A549 (cell line): ENCODE results near the gene ZNF804A. TPM values are rescaled to one million over a fixed set of nuclear protein-coding genes. Genes with fewer than 3 reads are reported as not detected.

Experiments
- ATAC-seq, 2 experiments: fragments of 200-7000 bp in 1 of 2; fragments of >200 bp in 1 of 2; cut with Nextera tagmentation in 1 of 2; cut with Tn5 transposase in 1 of 2; 3 replicates each; pipeline versions ENCODE4 v1.8.0 to v1.9.1; 2018 to 2020; ENCODE audit warnings: mild to moderate bottlenecking in 1 of 2, moderate library complexity in 1 of 2
- CTCF ChIA-PET: fragments of 300-600 bp; sonication (Branson Sonifier 250); formaldehyde crosslinking; extraction: SDS; loops from one replicate; lab custom pipeline; 2021; ENCODE audit warnings: antibody characterized with exemption, inconsistent platforms; lab: Yijun Ruan, JAX
- POLR2A ChIA-PET: fragments of 350-600 bp; formaldehyde crosslinking; extraction: SDS; loops from one replicate; lab custom pipeline; 2021; ENCODE audit warnings: antibody characterized with exemption, inconsistent platforms; lab: Yijun Ruan, JAX
- DNase-seq, 2 experiments: peaks; one replicate each; pipeline versions ENCODE4 v3.0.0 to v3.0.0-alpha.2; 2011 to 2016; ENCODE audit warnings: low read depth in 1 of 2, low spot score in 1 of 2
- FAIRE-seq: peaks from 2 replicates; lab custom pipeline; 2011; peaks lifted over from hg19 to GRCh38; lab: Jason Lieb, UNC
- H3K27ac ChIP-seq, 2 experiments: fragments of >200 bp; sonication (Bioruptor Twin); formaldehyde crosslinking; 3 replicates each; pipeline ENCODE4 v1.5.1; 2016 to 2017
- H3K4me1 ChIP-seq: fragments of >200 bp; sonication (Bioruptor Twin); formaldehyde crosslinking; 3 replicates; pipeline ENCODE4 v1.6.1; 2016
- H3K4me2 ChIP-seq: fragments of >200 bp; sonication (Bioruptor Twin); formaldehyde crosslinking; 3 replicates; pipeline ENCODE4 v1.6.1; 2016
- H3K4me3 ChIP-seq: fragments of >200 bp; sonication (Bioruptor Twin); formaldehyde crosslinking; 3 replicates; pipeline ENCODE4 v1.5.1; 2016
- H3K9me3 ChIP-seq: fragments of >200 bp; sonication (Bioruptor Twin); formaldehyde crosslinking; 3 replicates; pipeline ENCODE4 v1.6.1; 2016
- CEBPB ChIP-seq, 2 experiments: fragments of >200 bp in 1 of 2; sonication (Bioruptor Twin) in 1 of 2; formaldehyde crosslinking in 1 of 2; IDR thresholded peaks; 2 replicates each; pipeline ENCODE4 v1.6.1; 2012 to 2016
- CHD2 ChIP-seq: fragments of 150-350 bp; IDR thresholded peaks from 2 replicates; pipeline ENCODE4 v1.6.1; 2014; ENCODE audit warnings: low read length; ENCODE audit not compliant: partially characterized antibody
- EHMT2 ChIP-seq: fragments of 200-600 bp; sonication (generic); IDR thresholded peaks from 2 replicates; pipeline ENCODE4 v1.6.1; 2016; ENCODE audit warnings: antibody characterized with exemption, low read depth, mild to moderate bottlenecking, moderate library complexity
- EP300 ChIP-seq, 2 experiments: fragments of >200 bp; sonication (Bioruptor Twin); formaldehyde crosslinking; IDR thresholded peaks; 2 replicates in 1 of 2; 3 replicates in 1 of 2; pipeline ENCODE4 v1.6.1; 2016 to 2017
- ESRRA ChIP-seq: fragments of 150-350 bp; IDR thresholded peaks from 2 replicates; pipeline ENCODE4 v1.6.1; 2014; ENCODE audit warnings: mild to moderate bottlenecking, low read length, borderline replicate concordance
- GATA3 ChIP-seq: IDR thresholded peaks from 2 replicates; pipeline ENCODE4 v1.6.1; 2012; ENCODE audit warnings: borderline replicate concordance
- HEYL ChIP-seq: fragments of 250-450 bp; sonication (Bioruptor Pico); IDR thresholded peaks from 2 replicates; pipeline ENCODE4 v1.8.0; 2021; ENCODE audit warnings: mild to moderate bottlenecking, moderate library complexity
- HOXB5 ChIP-seq: fragments of 250-450 bp; sonication (Bioruptor Pico); IDR thresholded peaks from 2 replicates; pipeline ENCODE4 v1.5.0; 2020; ENCODE audit warnings: mild to moderate bottlenecking, moderate library complexity
- JUN ChIP-seq, 2 experiments: fragments of >200 bp; sonication (Bioruptor Twin); formaldehyde crosslinking; IDR thresholded peaks; 2 replicates in 1 of 2; 3 replicates in 1 of 2; pipeline ENCODE4 v1.6.1; 2016 to 2017
- JUNB ChIP-seq: fragments of >200 bp; sonication (Bioruptor Twin); formaldehyde crosslinking; IDR thresholded peaks from 2 replicates; pipeline ENCODE4 v1.6.1; 2016
- MYC ChIP-seq: IDR thresholded peaks from 2 replicates; pipeline ENCODE4 v1.6.1; 2012; ENCODE audit warnings: mild to moderate bottlenecking, inconsistent platforms, low read length, improper control_type of control experiment, borderline replicate concordance
- NPAS2 ChIP-seq: fragments of 250-450 bp; sonication (Bioruptor Pico); IDR thresholded peaks from 2 replicates; pipeline ENCODE4 v1.8.0; 2022; ENCODE audit warnings: mild to moderate bottlenecking, moderate library complexity, borderline replicate concordance
- POLR2AphosphoS2 ChIP-seq: conservative IDR thresholded peaks from 2 replicates; pipeline ENCODE4 v1.6.1; 2012; ENCODE audit warnings: low read length, improper control_type of control experiment, inconsistent platforms
- RAD21 ChIP-seq, 2 experiments: fragments of >200 bp in 1 of 2; sonication (Bioruptor Twin) in 1 of 2; formaldehyde crosslinking in 1 of 2; IDR thresholded peaks in 1 of 2; conservative IDR thresholded peaks in 1 of 2; 2 replicates in 1 of 2; 3 replicates in 1 of 2; pipeline ENCODE4 v1.6.1; 2012 to 2018; ENCODE audit warnings: inconsistent platforms in 1 of 2
- RARB ChIP-seq: fragments of 250-450 bp; sonication (Bioruptor Pico); IDR thresholded peaks from 2 replicates; pipeline ENCODE4 v1.8.0; 2021; ENCODE audit warnings: mild to moderate bottlenecking, moderate library complexity
- RFX5 ChIP-seq: fragments of 450-650 bp; IDR thresholded peaks from 2 replicates; pipeline ENCODE4 v1.7.1; 2014; ENCODE audit warnings: antibody characterized with exemption, mild to moderate bottlenecking, moderate library complexity
- RNF2 ChIP-seq: fragments of 200-600 bp; sonication (generic); IDR thresholded peaks from 2 replicates; pipeline ENCODE4 v1.6.1; 2016; ENCODE audit warnings: low read depth, mild to moderate bottlenecking, antibody characterized with exemption, moderate library complexity, borderline replicate concordance
- SREBF2 ChIP-seq: fragments of 450-650 bp; IDR thresholded peaks from 2 replicates; pipeline ENCODE4 v1.6.1; 2014; ENCODE audit warnings: mild to moderate bottlenecking, moderate library complexity
- TFCP2L1 ChIP-seq: fragments of 250-450 bp; sonication (Bioruptor Pico); IDR thresholded peaks from 2 replicates; pipeline ENCODE4 v1.5.0; 2021; ENCODE audit warnings: mild to moderate bottlenecking
- TP53 ChIP-seq: fragments of 250-450 bp; sonication (Bioruptor Pico); IDR thresholded peaks from 2 replicates; pipeline ENCODE4 v1.5.0; 2021; ENCODE audit warnings: mild to moderate bottlenecking, moderate library complexity
- ZC3H11A ChIP-seq: fragments of 450-650 bp; IDR thresholded peaks from 2 replicates; pipeline ENCODE4 v1.6.1; 2014; ENCODE audit warnings: antibody characterized with exemption, mild to moderate bottlenecking
- ZFP36 ChIP-seq: fragments of 450-650 bp; IDR thresholded peaks from 2 replicates; pipeline ENCODE4 v1.6.1; 2014; ENCODE audit warnings: borderline replicate concordance; ENCODE audit not compliant: partially characterized antibody
- ZSCAN20 ChIP-seq: fragments of 250-450 bp; sonication (Bioruptor Pico); IDR thresholded peaks from 2 replicates; pipeline ENCODE4 v1.8.0; 2022; ENCODE audit warnings: mild to moderate bottlenecking, moderate library complexity
- WGBS: methylation state at CpG from one replicate; pipeline ENCODE4 v1.1.6; 2017; ENCODE audit errors: missing lambda C conversion rate; 5-methylcytosine and 5-hydroxymethylcytosine counted together
- polyA plus RNA-seq, 4 experiments: library from polyadenylated mRNA; depleted of rRNA in 3 of 4; stranded (reverse); fragments of >200 nt; fragmentation: RNase III in 1 of 4; extraction: RNeasy Plus Mini Kit Qiagen cat#74134 plus additional on column Dnase treatment in 1 of 4; gene quantifications; 2 replicates in 3 of 4; 3 replicates in 1 of 4; pipeline ENCODE4 v1.2.3, GENCODE V29; 2011 to 2017
- TF ChIP-seq, protein P1 (sequence below): fragments of 150-350 bp; IDR thresholded peaks from 2 replicates; pipeline ENCODE4 v1.6.1; 2014; ENCODE audit warnings: low read depth, mild to moderate bottlenecking, low read length
- TF ChIP-seq, protein P2 (sequence below): IDR thresholded peaks from 2 replicates; pipeline ENCODE4 v1.6.1; 2012; ENCODE audit warnings: low read depth, borderline replicate concordance
- TF ChIP-seq, protein P3 (sequence below): fragments of 250-450 bp; sonication (Bioruptor Pico); IDR thresholded peaks from 2 replicates; pipeline ENCODE4 v1.5.0; 2020; ENCODE audit warnings: low read depth, mild to moderate bottlenecking, moderate library complexity
- TF ChIP-seq, protein P4 (sequence below): IDR thresholded peaks from 2 replicates; pipeline ENCODE4 v1.6.1; 2012
- TF ChIP-seq, protein P5 (sequence below): fragments of >200 bp; sonication (Bioruptor Twin); formaldehyde crosslinking; IDR thresholded peaks from 3 replicates; pipeline ENCODE4 v1.5.1; 2016
- TF ChIP-seq, protein P6 (sequence below): fragments of >200 bp; sonication (Bioruptor Twin); formaldehyde crosslinking; IDR thresholded peaks from 3 replicates; pipeline ENCODE4 v1.6.1; 2016
- TF ChIP-seq, protein P7 (sequence below): fragments of 450-650 bp; IDR thresholded peaks from 2 replicates; pipeline ENCODE4 v1.6.1; 2014; ENCODE audit warnings: antibody characterized with exemption

ZNF804A gene
- polyA plus RNA-seq, 2 of the 4 experiments (the other 2 are of a cell fraction) = not detected

DNA sequence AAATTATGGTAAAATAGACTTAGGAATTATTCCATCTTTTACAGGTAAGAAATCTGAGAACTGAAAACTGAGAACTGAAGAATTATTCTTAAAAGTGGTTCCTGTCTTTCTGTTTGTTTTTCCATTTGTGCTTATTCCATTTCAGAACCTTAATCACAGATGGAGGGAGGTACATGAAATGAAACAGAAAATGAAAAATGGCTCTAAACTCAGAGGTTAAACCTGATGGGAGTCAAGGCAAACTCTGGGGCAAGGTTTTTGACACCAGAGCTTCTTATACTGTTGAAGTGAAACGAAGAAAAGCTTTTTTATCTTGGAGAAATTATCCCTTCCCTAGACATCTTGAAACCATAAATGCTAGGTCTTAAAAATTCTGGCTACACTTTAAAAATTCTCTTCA is 182.1 kb downstream of the ZNF804A start:
- 11% methylated on average over 1 of the region's 1 CpG for WGBS
- no peak for DNase-seq
- ATAC-seq = no peak
- H3K4me2 ChIP-seq = no peak overlapping the region
- CTCF ChIA-PET = no interaction called here
- no peaks in the 10 kb centered on the region for H3K4me1 ChIP-seq
- H3K4me3 ChIP-seq = no peak overlapping the region
- POLR2A ChIA-PET = no interaction called here
- H3K9me3 ChIP-seq = no peaks in the 10 kb centered on the region
- no peak for TF ChIP-seq ESRRA
- TF ChIP-seq MYC = no peak
- no peak for TF ChIP-seq JUNB
- TF ChIP-seq, protein P1, sequence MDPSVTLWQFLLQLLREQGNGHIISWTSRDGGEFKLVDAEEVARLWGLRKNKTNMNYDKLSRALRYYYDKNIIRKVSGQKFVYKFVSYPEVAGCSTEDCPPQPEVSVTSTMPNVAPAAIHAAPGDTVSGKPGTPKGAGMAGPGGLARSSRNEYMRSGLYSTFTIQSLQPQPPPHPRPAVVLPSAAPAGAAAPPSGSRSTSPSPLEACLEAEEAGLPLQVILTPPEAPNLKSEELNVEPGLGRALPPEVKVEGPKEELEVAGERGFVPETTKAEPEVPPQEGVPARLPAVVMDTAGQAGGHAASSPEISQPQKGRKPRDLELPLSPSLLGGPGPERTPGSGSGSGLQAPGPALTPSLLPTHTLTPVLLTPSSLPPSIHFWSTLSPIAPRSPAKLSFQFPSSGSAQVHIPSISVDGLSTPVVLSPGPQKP = no peak
- TF ChIP-seq, protein P2, sequence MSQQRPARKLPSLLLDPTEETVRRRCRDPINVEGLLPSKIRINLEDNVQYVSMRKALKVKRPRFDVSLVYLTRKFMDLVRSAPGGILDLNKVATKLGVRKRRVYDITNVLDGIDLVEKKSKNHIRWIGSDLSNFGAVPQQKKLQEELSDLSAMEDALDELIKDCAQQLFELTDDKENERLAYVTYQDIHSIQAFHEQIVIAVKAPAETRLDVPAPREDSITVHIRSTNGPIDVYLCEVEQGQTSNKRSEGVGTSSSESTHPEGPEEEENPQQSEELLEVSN = no peak
- no peak for TF ChIP-seq ZC3H11A
- TF ChIP-seq CEBPB (IDR thresholded peaks at IDR 0.05) = no peak
- TF ChIP-seq GATA3 = no peak
- TF ChIP-seq RNF2 = no peak
- TF ChIP-seq HEYL (CRISPR knock-in tag) = no peak
- TF ChIP-seq EHMT2 = no peak
- no peak for TF ChIP-seq ZFP36
- TF ChIP-seq SREBF2 = no peak
- TF ChIP-seq RARB = no peak
- TF ChIP-seq, protein P3, sequence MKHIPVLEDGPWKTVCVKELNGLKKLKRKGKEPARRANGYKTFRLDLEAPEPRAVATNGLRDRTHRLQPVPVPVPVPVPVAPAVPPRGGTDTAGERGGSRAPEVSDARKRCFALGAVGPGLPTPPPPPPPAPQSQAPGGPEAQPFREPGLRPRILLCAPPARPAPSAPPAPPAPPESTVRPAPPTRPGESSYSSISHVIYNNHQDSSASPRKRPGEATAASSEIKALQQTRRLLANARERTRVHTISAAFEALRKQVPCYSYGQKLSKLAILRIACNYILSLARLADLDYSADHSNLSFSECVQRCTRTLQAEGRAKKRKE (CRISPR knock-in tag) = no peak
- TF ChIP-seq, protein P4, sequence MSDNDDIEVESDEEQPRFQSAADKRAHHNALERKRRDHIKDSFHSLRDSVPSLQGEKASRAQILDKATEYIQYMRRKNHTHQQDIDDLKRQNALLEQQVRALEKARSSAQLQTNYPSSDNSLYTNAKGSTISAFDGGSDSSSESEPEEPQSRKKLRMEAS = no peak
- TF ChIP-seq JUN (IDR thresholded peaks at IDR 0.05) = no peak
- TF ChIP-seq, protein P5, sequence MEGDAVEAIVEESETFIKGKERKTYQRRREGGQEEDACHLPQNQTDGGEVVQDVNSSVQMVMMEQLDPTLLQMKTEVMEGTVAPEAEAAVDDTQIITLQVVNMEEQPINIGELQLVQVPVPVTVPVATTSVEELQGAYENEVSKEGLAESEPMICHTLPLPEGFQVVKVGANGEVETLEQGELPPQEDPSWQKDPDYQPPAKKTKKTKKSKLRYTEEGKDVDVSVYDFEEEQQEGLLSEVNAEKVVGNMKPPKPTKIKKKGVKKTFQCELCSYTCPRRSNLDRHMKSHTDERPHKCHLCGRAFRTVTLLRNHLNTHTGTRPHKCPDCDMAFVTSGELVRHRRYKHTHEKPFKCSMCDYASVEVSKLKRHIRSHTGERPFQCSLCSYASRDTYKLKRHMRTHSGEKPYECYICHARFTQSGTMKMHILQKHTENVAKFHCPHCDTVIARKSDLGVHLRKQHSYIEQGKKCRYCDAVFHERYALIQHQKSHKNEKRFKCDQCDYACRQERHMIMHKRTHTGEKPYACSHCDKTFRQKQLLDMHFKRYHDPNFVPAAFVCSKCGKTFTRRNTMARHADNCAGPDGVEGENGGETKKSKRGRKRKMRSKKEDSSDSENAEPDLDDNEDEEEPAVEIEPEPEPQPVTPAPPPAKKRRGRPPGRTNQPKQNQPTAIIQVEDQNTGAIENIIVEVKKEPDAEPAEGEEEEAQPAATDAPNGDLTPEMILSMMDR = no peak
- TF ChIP-seq TP53 = no peak
- no peak for TF ChIP-seq ZSCAN20 (CRISPR knock-in tag)
- no peak overlapping the region for H3K27ac ChIP-seq
- FAIRE-seq = no peak

DNA sequence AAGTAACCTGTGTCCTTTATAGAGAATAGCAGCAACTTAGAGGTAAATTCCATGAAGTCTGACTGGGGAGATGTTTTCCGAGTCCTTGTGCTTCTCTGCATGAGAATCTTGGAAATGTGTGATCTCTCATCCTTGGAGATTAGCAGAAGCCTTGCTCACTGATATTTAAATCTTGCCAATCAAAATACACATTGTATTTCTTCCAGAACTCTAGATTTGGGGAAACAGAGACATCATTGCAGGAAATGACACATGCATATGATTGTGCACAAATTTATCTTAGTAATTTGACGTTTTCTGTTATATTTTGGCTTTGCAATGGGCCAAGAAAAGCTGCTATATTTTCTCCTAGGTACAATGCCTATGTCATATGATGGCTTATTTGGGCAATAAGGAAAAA is 182.6 kb downstream of the ZNF804A start:
- Histone ChIP-seq H3K27ac (no peak overlapping the region), H3K4me1 (no peaks in the 10 kb centered on the region), H3K4me2 (no peak overlapping the region), H3K9me3 (no peaks in the 10 kb centered on the region), H3K4me3 (no peak overlapping the region)
- ATAC-seq (no peak), FAIRE-seq (no peak), DNase-seq (no peak)
- ChIA-PET CTCF (no interaction called here), POLR2A (no interaction called here)
- WGBS = 24% methylated on average over 2 of the region's 2 CpGs
- TF ChIP-seq RAD21 (conservative IDR thresholded peaks at IDR 0.05 in 1 of 2, IDR thresholded peaks at IDR 0.05 in 1 of 2) (no peak), NPAS2 (CRISPR knock-in tag) (no peak), JUN (IDR thresholded peaks at IDR 0.05) (no peak), RFX5 (no peak), CHD2 (no peak), GATA3 (no peak), HOXB5 (CRISPR knock-in tag) (no peak), HEYL (CRISPR knock-in tag) (no peak), TFCP2L1 (CRISPR knock-in tag) (no peak), POLR2AphosphoS2 (no peak), EP300 (IDR thresholded peaks at IDR 0.05) (no peak)
- TF ChIP-seq, protein P6, sequence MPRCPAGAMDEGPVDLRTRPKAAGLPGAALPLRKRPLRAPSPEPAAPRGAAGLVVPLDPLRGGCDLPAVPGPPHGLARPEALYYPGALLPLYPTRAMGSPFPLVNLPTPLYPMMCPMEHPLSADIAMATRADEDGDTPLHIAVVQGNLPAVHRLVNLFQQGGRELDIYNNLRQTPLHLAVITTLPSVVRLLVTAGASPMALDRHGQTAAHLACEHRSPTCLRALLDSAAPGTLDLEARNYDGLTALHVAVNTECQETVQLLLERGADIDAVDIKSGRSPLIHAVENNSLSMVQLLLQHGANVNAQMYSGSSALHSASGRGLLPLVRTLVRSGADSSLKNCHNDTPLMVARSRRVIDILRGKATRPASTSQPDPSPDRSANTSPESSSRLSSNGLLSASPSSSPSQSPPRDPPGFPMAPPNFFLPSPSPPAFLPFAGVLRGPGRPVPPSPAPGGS = no peak
- TF ChIP-seq, protein P7, sequence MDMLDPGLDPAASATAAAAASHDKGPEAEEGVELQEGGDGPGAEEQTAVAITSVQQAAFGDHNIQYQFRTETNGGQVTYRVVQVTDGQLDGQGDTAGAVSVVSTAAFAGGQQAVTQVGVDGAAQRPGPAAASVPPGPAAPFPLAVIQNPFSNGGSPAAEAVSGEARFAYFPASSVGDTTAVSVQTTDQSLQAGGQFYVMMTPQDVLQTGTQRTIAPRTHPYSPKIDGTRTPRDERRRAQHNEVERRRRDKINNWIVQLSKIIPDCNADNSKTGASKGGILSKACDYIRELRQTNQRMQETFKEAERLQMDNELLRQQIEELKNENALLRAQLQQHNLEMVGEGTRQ = no peak
- TF ChIP-seq, protein P4 = no peak
- TF ChIP-seq, protein P1 = no peak
